GM13977 (cell line): ENCODE measurements around the gene MT1M.

Source experiments
- DNase-seq: peaks from one replicate; pipeline ENCODE4 v3.0.0; 2012; ENCODE audit warnings: low spot score
- CTCF ChIP-seq: IDR thresholded peaks from 2 replicates; pipeline ENCODE4 v1.5.1; 2012; ENCODE audit warnings: mild to moderate bottlenecking, control low read depth; ENCODE audit not compliant: insufficient read depth; ENCODE audit errors: extremely low read depth, missing control alignments
- in situ Hi-C: fragments of 300-500 bp; cut with MboI; formaldehyde crosslinking; loops from one replicate; pipeline ENCODE4 v1.12.0; 2022; ENCODE audit warnings: low sequenced_read_pairs, low pct_unique_long_range_greater_than_20kb, mixed read lengths, inconsistent platforms; ENCODE audit not compliant: unreplicated experiment

MT1M gene

GRCh38 chr16:56633535-56633934, 1.1 kb downstream of the MT1M start:
- no peak for TF ChIP-seq CTCF
- in situ Hi-C loops, result no loop called here
- no peak for DNase-seq

GRCh38 chr16:56634715-56635440, 2.4 kb downstream of the MT1M start:
- TF ChIP-seq CTCF, result no peak
- DNase-seq, result no peak
- in situ Hi-C loops, result no loop called here

GRCh38 chr16:56635441-56635967, 3.0 kb downstream of the MT1M start:
- no peak for TF ChIP-seq CTCF
- in situ Hi-C loops, result no loop called here
- DNase-seq, result no peak

- in situ Hi-C loops, result no loop called here
- TF ChIP-seq CTCF, result no peak
- no peak for DNase-seq
These were observed 4.4 kb downstream of the MT1M start for GRCh38 chr16:56636616-56637413.

GRCh38 chr16:56637814-56638750, 5.6 kb downstream of the MT1M start, which contains the start of gene MT1A:
Gene MT1A, plus strand, starts transcription at chr16:56638666. Its CDS starts 73 bp downstream, at chr16:56638739.
- TF ChIP-seq CTCF, result no peak
- DNase-seq, result no peak
- in situ Hi-C loops, result no loop called here

- no peak for DNase-seq
- TF ChIP-seq CTCF, result no peak
- in situ Hi-C loops, result no loop called here
These were observed 6.6 kb downstream of the MT1M start for GRCh38 chr16:56639045-56639444.
